Suprapubic skin (tissue), 4 donors: Measurements from ENCODE around the gene ANOS1.

ENCODE experiments used
- CTCF ChIP-seq, 2 donors: fragments of 200-600 bp in 1 of 2; fragments of 450-650 bp in 1 of 2; sonication (generic) in 1 of 2; IDR thresholded peaks; one replicate each; pipeline ENCODE4 v1.5.1; 2016 to 2019; ENCODE audit warnings: antibody characterized with exemption in 2 of 2, mild to moderate bottlenecking in 1 of 2, moderate library complexity in 1 of 2
- EP300 ChIP-seq: sonication (generic); formaldehyde crosslinking; IDR thresholded peaks from one replicate; pipeline ENCODE4 v1.6.1; 2017; ENCODE audit warnings: antibody characterized with exemption
- POLR2AphosphoS5 ChIP-seq, 3 donors: sonication (generic); formaldehyde crosslinking; IDR thresholded peaks; one replicate each; pipeline ENCODE4 v1.6.1; 2017; ENCODE audit warnings: antibody characterized with exemption in 3 of 3

GRCh38 chrX:8627796-8628195, 104.1 kb downstream of the ANOS1 start:
- TF ChIP-seq CTCF (IDR thresholded peaks at IDR 0.05) (no peak), POLR2AphosphoS5 (IDR thresholded peaks at IDR 0.05) (no peak), EP300 (no peak)
